Activated naive CD8-positive, alpha-beta T cell (primary cell): Measurements from ENCODE around the gene ATG7.

Experiments used
- H3K27ac Mint-ChIP-seq: one replicate; pipeline ENCODE4 v1.8.0; 2021; ENCODE audit warnings: mixed read lengths
- H3K27me3 Mint-ChIP-seq: one replicate; pipeline ENCODE4 v1.8.0; 2021; ENCODE audit warnings: mixed read lengths
- H3K36me3 Mint-ChIP-seq: one replicate; pipeline ENCODE4 v1.8.0; 2021; ENCODE audit warnings: mixed read lengths
- H3K4me1 Mint-ChIP-seq: one replicate; pipeline ENCODE4 v1.8.0; 2021; ENCODE audit warnings: low read depth, mixed read lengths
- H3K4me3 Mint-ChIP-seq: one replicate; pipeline ENCODE4 v1.8.0; 2021; ENCODE audit warnings: mild to moderate bottlenecking, mixed read lengths
- H3K9me3 Mint-ChIP-seq: one replicate; pipeline ENCODE4 v1.8.0; 2021; ENCODE audit warnings: low read depth, mixed read lengths

The ATG7 gene

GRCh38 chr3:11375333-11376088, 103.3 kb downstream of the ATG7 start:
- Mint-ChIP-seq H3K27me3 (no peaks in the 10 kb centered on the region), H3K9me3 (no peaks in the 10 kb centered on the region), H3K36me3 (peaks cover 12% of the 10 kb centered on the region), H3K27ac (no peak overlapping the region), H3K4me1 (no peaks in the 10 kb centered on the region), H3K4me3 (no peak overlapping the region)

- no peak overlapping the region for H3K4me3 Mint-ChIP-seq
- H3K36me3 Mint-ChIP-seq, result peaks cover 14% of the 10 kb centered on the region
- no peak overlapping the region for H3K27ac Mint-ChIP-seq
- H3K4me1 Mint-ChIP-seq, result no peaks in the 10 kb centered on the region
- no peaks in the 10 kb centered on the region for H3K27me3 Mint-ChIP-seq
- no peaks in the 10 kb centered on the region for H3K9me3 Mint-ChIP-seq
These were observed 105.5 kb downstream of the ATG7 start for GRCh38 chr3:11377719-11378118.

- H3K4me3 Mint-ChIP-seq, result no peak overlapping the region
- no peaks in the 10 kb centered on the region for H3K9me3 Mint-ChIP-seq
- no peaks in the 10 kb centered on the region for H3K4me1 Mint-ChIP-seq
- peaks cover 20% of the 10 kb centered on the region for H3K36me3 Mint-ChIP-seq
- no peak overlapping the region for H3K27ac Mint-ChIP-seq
- H3K27me3 Mint-ChIP-seq, result no peaks in the 10 kb centered on the region
These were observed 107.1 kb downstream of the ATG7 start for GRCh38 chr3:11379238-11379823.

GRCh38 chr3:11379824-11380701, 107.9 kb downstream of the ATG7 start:
- Mint-ChIP-seq H3K27ac (no peak overlapping the region), H3K36me3 (peaks cover 20% of the 10 kb centered on the region), H3K4me1 (no peaks in the 10 kb centered on the region), H3K4me3 (no peak overlapping the region), H3K9me3 (no peaks in the 10 kb centered on the region), H3K27me3 (no peaks in the 10 kb centered on the region)

- Mint-ChIP-seq H3K27me3 (no peaks in the 10 kb centered on the region), H3K36me3 (peaks cover 19% of the 10 kb centered on the region), H3K4me3 (no peak overlapping the region), H3K4me1 (no peaks in the 10 kb centered on the region), H3K9me3 (no peaks in the 10 kb centered on the region), H3K27ac (no peak overlapping the region)
These were observed 108.9 kb downstream of the ATG7 start for GRCh38 chr3:11381141-11381540.

- no peaks in the 10 kb centered on the region for H3K27me3 Mint-ChIP-seq
- no peaks in the 10 kb centered on the region for H3K9me3 Mint-ChIP-seq
- H3K36me3 Mint-ChIP-seq, result peaks cover 19% of the 10 kb centered on the region
- H3K27ac Mint-ChIP-seq, result no peak overlapping the region
- H3K4me1 Mint-ChIP-seq, result no peaks in the 10 kb centered on the region
- H3K4me3 Mint-ChIP-seq, result no peak overlapping the region
These were observed 109.4 kb downstream of the ATG7 start for GRCh38 chr3:11381563-11381962.

- Mint-ChIP-seq H3K27me3 (no peaks in the 10 kb centered on the region), H3K9me3 (no peaks in the 10 kb centered on the region), H3K4me1 (no peaks in the 10 kb centered on the region), H3K36me3 (peaks cover 18% of the 10 kb centered on the region), H3K4me3 (no peak overlapping the region), H3K27ac (no peak overlapping the region)
These were observed 110.0 kb downstream of the ATG7 start for GRCh38 chr3:11382146-11382745.

GRCh38 chr3:11384074-11384473, 111.9 kb downstream of the ATG7 start:
- no peaks in the 10 kb centered on the region for H3K27me3 Mint-ChIP-seq
- peaks cover 16% of the 10 kb centered on the region for H3K36me3 Mint-ChIP-seq
- no peaks in the 10 kb centered on the region for H3K9me3 Mint-ChIP-seq
- H3K4me1 Mint-ChIP-seq, result no peaks in the 10 kb centered on the region
- H3K27ac Mint-ChIP-seq, result no peak overlapping the region
- no peak overlapping the region for H3K4me3 Mint-ChIP-seq

GRCh38 chr3:11385326-11385725, 113.1 kb downstream of the ATG7 start:
- peaks cover 14% of the 10 kb centered on the region for H3K36me3 Mint-ChIP-seq
- H3K4me3 Mint-ChIP-seq, result no peak overlapping the region
- no peaks in the 10 kb centered on the region for H3K9me3 Mint-ChIP-seq
- H3K4me1 Mint-ChIP-seq, result peaks cover 4% of the 10 kb centered on the region
- no peak overlapping the region for H3K27ac Mint-ChIP-seq
- no peaks in the 10 kb centered on the region for H3K27me3 Mint-ChIP-seq

- H3K4me3 Mint-ChIP-seq, result no peak overlapping the region
- H3K4me1 Mint-ChIP-seq, result peaks cover 8% of the 10 kb centered on the region
- no peaks in the 10 kb centered on the region for H3K27me3 Mint-ChIP-seq
- peaks cover 14% of the 10 kb centered on the region for H3K36me3 Mint-ChIP-seq
- H3K27ac Mint-ChIP-seq, result no peak overlapping the region
- H3K9me3 Mint-ChIP-seq, result no peaks in the 10 kb centered on the region
These were observed 113.7 kb downstream of the ATG7 start for GRCh38 chr3:11385891-11386290.

GRCh38 chr3:11386465-11387113, 114.4 kb downstream of the ATG7 start:
- H3K9me3 Mint-ChIP-seq, result no peaks in the 10 kb centered on the region
- H3K4me1 Mint-ChIP-seq, result peaks cover 15% of the 10 kb centered on the region
- no peak overlapping the region for H3K4me3 Mint-ChIP-seq
- H3K27me3 Mint-ChIP-seq, result no peaks in the 10 kb centered on the region
- H3K36me3 Mint-ChIP-seq, result peaks cover 14% of the 10 kb centered on the region
- no peak overlapping the region for H3K27ac Mint-ChIP-seq

GRCh38 chr3:11389386-11390268, 117.4 kb downstream of the ATG7 start:
- Mint-ChIP-seq H3K27ac (no peak overlapping the region), H3K36me3 (peaks cover 9% of the 10 kb centered on the region), H3K4me1 (peaks cover 34% of the 10 kb centered on the region)

GRCh38 chr3:11390411-11391131, 118.4 kb downstream of the ATG7 start:
- H3K9me3 Mint-ChIP-seq, result no peaks in the 10 kb centered on the region
- H3K27me3 Mint-ChIP-seq, result no peaks in the 10 kb centered on the region
- peaks cover 34% of the 10 kb centered on the region for H3K4me1 Mint-ChIP-seq
- no peak overlapping the region for H3K27ac Mint-ChIP-seq
- no peak overlapping the region for H3K4me3 Mint-ChIP-seq
- peaks cover 9% of the 10 kb centered on the region for H3K36me3 Mint-ChIP-seq

More at GRCh38 chr3:11389386-11390268, 117.4 kb downstream of the ATG7 start:
- Mint-ChIP-seq H3K9me3 (no peaks in the 10 kb centered on the region), H3K4me3 (no peak overlapping the region), H3K27me3 (no peaks in the 10 kb centered on the region)
